GM12878 (cell line): ENCODE data around the gene PPP1R2. TPM values are rescaled to one million over a fixed set of nuclear protein-coding genes. Genes with fewer than 3 reads are reported as not detected.

ENCODE experiments used
- CEBPB ChIP-seq, 2 experiments: fragments of 150-350 bp in 1 of 2; IDR thresholded peaks; 2 replicates each; pipeline ENCODE4 v1.6.1; 2012 to 2014; ENCODE audit warnings: low read depth in 2 of 2, low read length in 2 of 2, borderline replicate concordance in 1 of 2, inconsistent platforms in 1 of 2
- ELK1 ChIP-seq: IDR thresholded peaks from 2 replicates; pipeline ENCODE4 v1.6.1; 2012; ENCODE audit warnings: low read depth, low read length, improper control_type of control experiment
- HSF1 ChIP-seq: fragments of 150-350 bp; IDR thresholded peaks from 2 replicates; pipeline ENCODE4 v1.6.1; 2014; ENCODE audit warnings: mild to moderate bottlenecking, low read depth, low read length
- IKZF1 ChIP-seq: fragments of 450-650 bp; conservative IDR thresholded peaks from 2 replicates; pipeline ENCODE4 v1.6.1; 2017; ENCODE audit warnings: antibody characterized with exemption, mild to moderate bottlenecking
- IRF4 ChIP-seq: IDR thresholded peaks from 2 replicates; pipeline ENCODE4 v1.6.1; 2011; ENCODE audit warnings: low read depth, low read length
- MTA3 ChIP-seq: IDR thresholded peaks from 2 replicates; pipeline ENCODE4 v1.6.1; 2012; ENCODE audit warnings: low read length, inconsistent platforms, borderline replicate concordance
- SREBF2 ChIP-seq: IDR thresholded peaks from 2 replicates; pipeline ENCODE4 v1.6.1; 2012; ENCODE audit warnings: mild to moderate bottlenecking, low read length
- SUZ12 ChIP-seq: fragments of 200-600 bp; sonication (generic); IDR thresholded peaks from one replicate; pipeline ENCODE4 v1.6.1; 2018; ENCODE audit warnings: antibody characterized with exemption, mild to moderate bottlenecking; ENCODE audit not compliant: unreplicated experiment
- ZSCAN29 ChIP-seq: fragments of 450-650 bp; IDR thresholded peaks from 2 replicates; pipeline ENCODE4 v1.6.1; 2017; ENCODE audit warnings: mild to moderate bottlenecking, moderate library complexity
- polyA plus RNA-seq, 11 experiments: library from polyadenylated mRNA; depleted of rRNA in 4 of 11; unstranded in 6 of 11; stranded (reverse) in 5 of 11; fragments of >200 nt; fragmentation: Nextera tagmentation in 4 of 11; fragmentation: Illumina TruSeq in 1 of 11; extraction: Ambion mirVana in 4 of 11; extraction: Trizol in 1 of 11; gene quantifications; 1 replicate in 1 of 11; 2 replicates in 10 of 11; pipeline versions ENCODE4 v1.2.1 to v1.2.3, GENCODE V29; 2011 to 2016; ENCODE audit warnings: inconsistent platforms in 2 of 11, missing spikeins in 2 of 11, low read depth in 1 of 11
- total RNA-seq, 4 experiments: library from RNA; depleted of rRNA in 3 of 4; stranded (reverse); fragments of >200 nt in 3 of 4; fragmentation: Illumina TruSeq in 1 of 4; extraction: Trizol in 1 of 4; gene quantifications; 2 replicates each; pipeline versions ENCODE4 v1.2.1 to v1.2.3, GENCODE V29; 2013 to 2021
- TF ChIP-seq, protein P1 (sequence below): fragments of 450-650 bp; IDR thresholded peaks from 2 replicates; pipeline ENCODE4 v1.6.1; 2016; ENCODE audit warnings: mild to moderate bottlenecking
- TF ChIP-seq, protein P2 (sequence below): IDR thresholded peaks from 2 replicates; pipeline ENCODE4 v1.6.1; 2012; ENCODE audit warnings: low read depth, low read length, improper control_type of control experiment

PPP1R2 gene
- total and polyA plus RNA-seq, 10 of the 15 experiments (the other 5 are each of a cell fraction or from before 2014, with no cell fraction given): 10.5 to 116 (median 46.9) TPM

DNA sequence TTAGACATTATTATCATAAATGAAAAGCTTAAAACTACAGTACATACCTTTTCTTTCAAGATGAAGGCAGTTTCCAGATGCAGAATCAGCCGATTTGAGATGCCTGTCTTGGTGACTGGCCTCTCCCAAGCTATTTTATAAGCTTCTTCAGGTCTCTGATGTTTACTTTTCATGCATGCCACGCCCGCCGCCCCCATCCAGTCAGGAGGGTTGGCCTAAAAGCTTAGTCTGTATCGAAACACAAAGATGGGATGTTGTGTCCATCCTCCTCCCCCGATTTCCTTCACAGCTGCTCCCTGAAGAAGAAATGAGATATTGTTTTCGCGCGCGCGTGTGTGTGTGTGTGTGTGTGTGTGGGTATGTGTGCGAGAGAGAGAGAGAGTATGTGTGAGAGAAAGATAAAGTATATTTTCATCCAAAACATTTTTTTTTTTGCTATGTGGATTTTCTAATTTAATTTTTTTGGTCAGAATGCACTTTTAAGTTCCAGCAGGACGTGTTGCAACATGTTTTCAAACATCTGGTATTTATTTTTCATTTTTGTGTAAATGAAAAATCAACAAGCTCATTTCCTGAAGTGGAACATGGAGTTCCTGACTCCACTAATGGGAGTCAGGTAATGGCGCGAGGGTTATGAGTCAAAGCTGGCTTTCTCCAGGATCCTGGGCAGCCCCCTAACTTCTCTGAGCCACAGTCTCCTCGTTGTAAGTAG lies 40.9 kb upstream of the PPP1R2 start, which contains the start of gene APOD (continued):
- TF ChIP-seq SUZ12 (no peak), ELK1 (no peak), MTA3 (no peak), SREBF2 (no peak), ZSCAN29 (no peak), CEBPB (IDR thresholded peaks at IDR 0.05; ENCODE audit: borderline replicate concordance in 1 of 2, low read depth in 2 of 2, low read length in 2 of 2) (no peak), IRF4 (no peak), IKZF1 (no peak), HSF1 (no peak)
- TF ChIP-seq, protein P1, sequence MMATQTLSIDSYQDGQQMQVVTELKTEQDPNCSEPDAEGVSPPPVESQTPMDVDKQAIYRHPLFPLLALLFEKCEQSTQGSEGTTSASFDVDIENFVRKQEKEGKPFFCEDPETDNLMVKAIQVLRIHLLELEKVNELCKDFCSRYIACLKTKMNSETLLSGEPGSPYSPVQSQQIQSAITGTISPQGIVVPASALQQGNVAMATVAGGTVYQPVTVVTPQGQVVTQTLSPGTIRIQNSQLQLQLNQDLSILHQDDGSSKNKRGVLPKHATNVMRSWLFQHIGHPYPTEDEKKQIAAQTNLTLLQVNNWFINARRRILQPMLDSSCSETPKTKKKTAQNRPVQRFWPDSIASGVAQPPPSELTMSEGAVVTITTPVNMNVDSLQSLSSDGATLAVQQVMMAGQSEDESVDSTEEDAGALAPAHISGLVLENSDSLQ: no peak
- TF ChIP-seq, protein P2, sequence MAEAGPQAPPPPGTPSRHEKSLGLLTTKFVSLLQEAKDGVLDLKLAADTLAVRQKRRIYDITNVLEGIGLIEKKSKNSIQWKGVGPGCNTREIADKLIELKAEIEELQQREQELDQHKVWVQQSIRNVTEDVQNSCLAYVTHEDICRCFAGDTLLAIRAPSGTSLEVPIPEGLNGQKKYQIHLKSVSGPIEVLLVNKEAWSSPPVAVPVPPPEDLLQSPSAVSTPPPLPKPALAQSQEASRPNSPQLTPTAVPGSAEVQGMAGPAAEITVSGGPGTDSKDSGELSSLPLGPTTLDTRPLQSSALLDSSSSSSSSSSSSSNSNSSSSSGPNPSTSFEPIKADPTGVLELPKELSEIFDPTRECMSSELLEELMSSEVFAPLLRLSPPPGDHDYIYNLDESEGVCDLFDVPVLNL: no peak
